SH-SY5Y (cell line): Measurements from ENCODE around the gene ATP5MK.

Experiments used
- GATA2 ChIP-seq: IDR thresholded peaks from 2 replicates; pipeline ENCODE4 v1.6.1; 2011; ENCODE audit warnings: mild to moderate bottlenecking, low read depth, low read length
- GATA3 ChIP-seq: IDR thresholded peaks from 2 replicates; pipeline ENCODE4 v1.6.1; 2011; ENCODE audit warnings: low read depth, mild to moderate bottlenecking, low read length, moderate library complexity

GRCh38 chr10:103441611-103442010 lies 45.3 kb upstream of the ATP5MK start:
- TF ChIP-seq GATA3 (no peak), GATA2 (no peak)
